Uterus (tissue), 4 donors: ENCODE results near the gene EHD1. TPM values are rescaled to one million over a fixed set of nuclear protein-coding genes. Genes with fewer than 3 reads are reported as not detected.
A peak's percentile ranks its signal among the peaks of the same experiment; 100 is the strongest.

Experiments used
- DNase-seq, 2 donors: peaks; one replicate each; pipeline ENCODE4 v3.0.0-alpha.2; 2019 to 2020
- H3K27ac ChIP-seq, 2 donors: fragments of 200-600 bp; sonication (generic); 1 replicate in 1 of 2; 2 replicates in 1 of 2; pipeline ENCODE4 v1.5.1; 2016 to 2018
- H3K27me3 ChIP-seq, 2 donors: fragments of 200-600 bp; sonication (generic); one replicate each; pipeline ENCODE4 v1.5.1; 2018 to 2019; ENCODE audit warnings: control low read depth in 1 of 2
- H3K36me3 ChIP-seq, 2 donors: fragments of 200-600 bp; sonication (generic); one replicate each; pipeline ENCODE4 v1.5.1; 2019; ENCODE audit warnings: control low read depth in 1 of 2
- H3K4me1 ChIP-seq, 2 donors: fragments of 200-600 bp; sonication (generic); one replicate each; pipeline ENCODE4 v1.5.1; 2018 to 2019; ENCODE audit warnings: control low read depth in 1 of 2
- H3K4me3 ChIP-seq, 2 donors: fragments of 200-600 bp; sonication (generic); 1 replicate in 1 of 2; 2 replicates in 1 of 2; pipeline ENCODE4 v1.5.1; 2018 to 2019; ENCODE audit warnings: mild to moderate bottlenecking in 1 of 2
- H3K9me3 ChIP-seq, 2 donors: fragments of 200-600 bp; sonication (generic); one replicate each; pipeline ENCODE4 v1.5.1; 2019; ENCODE audit warnings: control low read depth in 1 of 2
- CTCF ChIP-seq, 4 experiments: fragments of 200-600 bp in 2 of 4; fragments of 450-650 bp in 2 of 4; sonication (generic) in 2 of 4; IDR thresholded peaks; one replicate each; pipeline ENCODE4 v1.5.1; 2016 to 2019; ENCODE audit warnings: antibody characterized with exemption in 4 of 4, mild to moderate bottlenecking in 2 of 4, moderate library complexity in 1 of 4
- POLR2A ChIP-seq, 2 donors: fragments of 450-650 bp; IDR thresholded peaks; one replicate each; pipeline ENCODE4 v1.6.1; 2016; ENCODE audit warnings: antibody characterized with exemption in 2 of 2, mild to moderate bottlenecking in 1 of 2, moderate library complexity in 1 of 2
- intact Hi-C: fragments of 100-400 bp; cut with DNase I; formaldehyde crosslinking; loops from one replicate; pipeline ENCODE4 v1.15.1; 2023; ENCODE audit warnings: low total_unique reads
- total RNA-seq, 4 donors: library from RNA; depleted of rRNA in 3 of 4; stranded (reverse); fragments of >200 nt in 3 of 4; gene quantifications; one replicate each; pipeline versions ENCODE4 v1.1.0 to v1.2.4, GENCODE V29; 2014 to 2023
- donor health status: DM: yes; HTN: yes; CAD: no.

EHD1 gene
- total RNA-seq, 4 donors from 2014 or later, result 3.5 to 78.7 (median 36.9) TPM

- TF ChIP-seq CTCF (IDR thresholded peaks at IDR 0.05), result no peak
- TF ChIP-seq POLR2A (IDR thresholded peaks at IDR 0.05), result no peak
- H3K27ac ChIP-seq, result no peak overlapping the region
- H3K9me3 ChIP-seq, result no peaks in the 10 kb centered on the region
- no peaks in the 10 kb centered on the region for H3K27me3 ChIP-seq
- no peak for DNase-seq
- no peaks in the 10 kb centered on the region for H3K4me1 ChIP-seq
- no peaks in the 10 kb centered on the region for H3K36me3 ChIP-seq
- peak overlapping the region in 1 of 2 donors; percentile 6 for H3K4me3 ChIP-seq
- intact Hi-C loops, result no loop called here
Observed at GRCh38 chr11:64893194-64894069, 15.0 kb upstream of the EHD1 start.

- Histone ChIP-seq H3K36me3 (no peaks in the 10 kb centered on the region), H3K4me3 (peak overlapping the region in 1 of 2 donors; percentile 6), H3K27me3 (no peaks in the 10 kb centered on the region), H3K4me1 (peaks cover 0 to under 1% of the 10 kb centered on the region in 2 donors), H3K27ac (no peak overlapping the region), H3K9me3 (no peaks in the 10 kb centered on the region)
- intact Hi-C loops, result no loop called here
- TF ChIP-seq CTCF (IDR thresholded peaks at IDR 0.05) (no peak), POLR2A (IDR thresholded peaks at IDR 0.05) (no peak)
- no peak for DNase-seq
Observed at GRCh38 chr11:64892838-64893193, 14.4 kb upstream of the EHD1 start.

GRCh38 chr11:64892411-64892831 lies 14.0 kb upstream of the EHD1 start:
- DNase-seq, result no peak
- Histone ChIP-seq H3K9me3 (no peaks in the 10 kb centered on the region), H3K36me3 (no peaks in the 10 kb centered on the region), H3K4me1 (peaks cover 0 to 5% of the 10 kb centered on the region in 2 donors), H3K27ac (no peak overlapping the region), H3K27me3 (no peaks in the 10 kb centered on the region), H3K4me3 (no peak overlapping the region)
- intact Hi-C loops, result no loop called here
- TF ChIP-seq POLR2A (IDR thresholded peaks at IDR 0.05), result no peak
- no peak for TF ChIP-seq CTCF (IDR thresholded peaks at IDR 0.05)

GRCh38 chr11:64891880-64892279 lies 13.5 kb upstream of the EHD1 start:
- Histone ChIP-seq H3K4me3 (no peak overlapping the region), H3K36me3 (no peaks in the 10 kb centered on the region), H3K27ac (no peak overlapping the region), H3K4me1 (peaks cover 0 to 5% of the 10 kb centered on the region in 2 donors), H3K27me3 (no peaks in the 10 kb centered on the region), H3K9me3 (no peaks in the 10 kb centered on the region)
- intact Hi-C loops, result no loop called here
- TF ChIP-seq POLR2A (IDR thresholded peaks at IDR 0.05) (no peak), CTCF (IDR thresholded peaks at IDR 0.05) (no peak)
- DNase-seq, result no peak

GRCh38 chr11:64891215-64891848 lies 12.9 kb upstream of the EHD1 start:
- Histone ChIP-seq H3K27ac (no peak overlapping the region), H3K9me3 (no peaks in the 10 kb centered on the region), H3K36me3 (no peaks in the 10 kb centered on the region), H3K27me3 (no peaks in the 10 kb centered on the region), H3K4me3 (no peak overlapping the region), H3K4me1 (peaks cover 0 to 5% of the 10 kb centered on the region in 2 donors)
- TF ChIP-seq CTCF (IDR thresholded peaks at IDR 0.05) (no peak), POLR2A (IDR thresholded peaks at IDR 0.05) (no peak)
- intact Hi-C loops, result no loop called here
- no peak for DNase-seq
